K562 (cell line): ENCODE measurements around the gene SLC17A9. TPM values are rescaled to one million over a fixed set of nuclear protein-coding genes. Genes with fewer than 3 reads are reported as not detected.
A peak's percentile ranks its signal among the peaks of the same experiment; 100 is the strongest.

ENCODE experiments used
- ATAC-seq: fragments of 200-7000 bp; cut with Tn5 transposase; 3 replicates; pipeline ENCODE4 v1.9.1; 2020; ENCODE audit warnings: moderate library complexity
- BruUV-seq: library from RNA; stranded (reverse); fragments of 400-500 nt; replicated peaks from 2 replicates; lab custom pipeline; 2021; lab: Mats Ljungman, UMichigan
- CTCF ChIA-PET: fragments of 300-600 bp; formaldehyde crosslinking; extraction: SDS; loops from one replicate; lab custom pipeline; 2021; ENCODE audit warnings: low intra/inter-chr PET ratio; lab: Yijun Ruan, JAX
- POLR2A ChIA-PET: fragments of 300-600, 350-650 bp; sonication (Branson Sonifier 250); formaldehyde crosslinking; extraction: SDS; loops from one replicate; lab custom pipeline; 2021; ENCODE audit warnings: antibody characterized with exemption, inconsistent platforms; lab: Yijun Ruan, JAX
- DNase-seq, 4 experiments: peaks; one replicate each; pipeline versions ENCODE4 v3.0.0 to v3.0.0-alpha.2; 2011 to 2018; ENCODE audit warnings: low spot score in 3 of 4, mixed read lengths in 3 of 4; ENCODE audit errors: extremely low read depth in 1 of 4
- FAIRE-seq: peaks from 2 replicates; lab custom pipeline; 2011; peaks lifted over from hg19 to GRCh38; lab: Jason Lieb, UNC
- H2AFZ ChIP-seq: 2 replicates; pipeline ENCODE4 v1.6.0; 2011; ENCODE audit warnings: low read depth, low read length, control low read depth, inconsistent platforms
- H3K27ac ChIP-seq: fragments of 200-600 bp; 3 replicates; pipeline ENCODE4 v1.8.0; 2011; ENCODE audit warnings: low read depth, mild to moderate bottlenecking, control low read depth, inconsistent platforms, low read length, moderate library complexity, mixed read lengths; ENCODE audit errors: extremely low read depth
- H3K27me3 ChIP-seq, 2 experiments: fragments of 300-600 bp in 1 of 2; 2 replicates in 1 of 2; 3 replicates in 1 of 2; pipeline versions ENCODE4 v1.6.0 to v1.8.0; 2011; ENCODE audit warnings: inconsistent platforms in 2 of 2, low read length in 2 of 2, mild to moderate bottlenecking in 1 of 2, mixed read lengths in 1 of 2, moderate library complexity in 1 of 2; ENCODE audit not compliant: control insufficient read depth in 2 of 2, insufficient read depth in 2 of 2
- H3K36me3 ChIP-seq: fragments of 300-600 bp; 3 replicates; pipeline ENCODE4 v1.8.0; 2011; ENCODE audit warnings: mild to moderate bottlenecking, low read length, inconsistent platforms; ENCODE audit not compliant: control insufficient read depth, insufficient read depth
- H3K4me1 ChIP-seq, 2 experiments: fragments of 200-600 bp in 1 of 2; replicated peaks in 1 of 2; 2 replicates in 1 of 2; 3 replicates in 1 of 2; pipeline versions ENCODE4 v1.5.1 to v1.8.0; 2011; ENCODE audit warnings: inconsistent platforms in 2 of 2, low read length in 2 of 2, mild to moderate bottlenecking in 1 of 2, mixed read lengths in 1 of 2, moderate library complexity in 1 of 2; ENCODE audit not compliant: control insufficient read depth in 2 of 2, insufficient read depth in 2 of 2
- H3K4me2 ChIP-seq: 2 replicates; pipeline ENCODE4 v1.6.1; 2011; ENCODE audit warnings: low read length, control low read depth, inconsistent platforms, mixed read lengths; ENCODE audit not compliant: insufficient read depth
- H3K4me3 ChIP-seq: fragments of 200-600 bp; sonication (generic), shearing (Covaris generic); 2 replicates; pipeline ENCODE4 v1.5.1; 2016; ENCODE audit warnings: control low read depth, inconsistent platforms
- H3K79me2 ChIP-seq: fragments of 200-600 bp; 3 replicates; pipeline ENCODE4 v1.8.0; 2011; ENCODE audit warnings: low read length, inconsistent platforms; ENCODE audit not compliant: control insufficient read depth, insufficient read depth
- H3K9ac ChIP-seq, 2 experiments: 2 replicates each; pipeline versions ENCODE4 v1.6.0 to v1.6.1; 2011; ENCODE audit warnings: low read depth in 2 of 2, low read length in 2 of 2, control low read depth in 1 of 2, inconsistent platforms in 1 of 2, mild to moderate bottlenecking in 1 of 2, mixed read lengths in 1 of 2; ENCODE audit not compliant: insufficient read depth in 1 of 2
- H3K9me1 ChIP-seq: one replicate; pipeline ENCODE4 v1.6.0; 2011; ENCODE audit warnings: inconsistent platforms, mild to moderate bottlenecking, low read length, moderate library complexity; ENCODE audit not compliant: control insufficient read depth, insufficient read depth
- H3K9me3 ChIP-seq: replicated peaks from 2 replicates; pipeline ENCODE4 v1.5.1; 2011; ENCODE audit warnings: low read depth, low read length, inconsistent platforms; ENCODE audit not compliant: control insufficient read depth, insufficient read depth
- H4K20me1 ChIP-seq: replicated peaks from 2 replicates; pipeline ENCODE4 v1.6.1; 2011; ENCODE audit warnings: low read length, inconsistent platforms, mixed read lengths; ENCODE audit not compliant: control insufficient read depth, insufficient read depth
- CSDE1 ChIP-seq, 2 experiments: fragments of 450-650 bp; IDR thresholded peaks; 2 replicates each; pipeline ENCODE4 v1.6.1; 2016; ENCODE audit warnings: mild to moderate bottlenecking in 1 of 2
- CTCFL ChIP-seq: IDR thresholded peaks from 2 replicates; pipeline ENCODE4 v1.6.1; 2011; ENCODE audit warnings: borderline replicate concordance, low read depth, mild to moderate bottlenecking, moderate library complexity, low read length; ENCODE audit not compliant: insufficient read depth, poor library complexity, severe bottlenecking
- FOXA1 ChIP-seq: fragments of 450-650 bp; IDR thresholded peaks from 2 replicates; pipeline ENCODE4 v1.6.1; 2016; ENCODE audit warnings: mild to moderate bottlenecking, borderline replicate concordance
- FOXJ2 ChIP-seq: fragments of 200-800 bp; sonication (Bioruptor generic); IDR thresholded peaks from 2 replicates; pipeline ENCODE4 v1.6.1; 2016; ENCODE audit warnings: missing genetic modification characterization, missing compliant biosample characterization
- NFE2 ChIP-seq: IDR thresholded peaks from 2 replicates; pipeline ENCODE4 v1.6.1; 2014; ENCODE audit warnings: antibody characterized with exemption, low read depth
- NFIX ChIP-seq: fragments of 250-450 bp; sonication (Bioruptor Pico); IDR thresholded peaks from 2 replicates; pipeline ENCODE4 v1.4.0; 2020; ENCODE audit warnings: low read depth, mild to moderate bottlenecking, moderate library complexity
- PML ChIP-seq: IDR thresholded peaks from 2 replicates; pipeline ENCODE4 v1.6.1; 2012; ENCODE audit warnings: low read length, inconsistent platforms
- SAP30 ChIP-seq: fragments of 200-600 bp; sonication (generic); IDR thresholded peaks from 2 replicates; pipeline ENCODE4 v1.6.1; 2012; ENCODE audit warnings: borderline replicate concordance, low read depth, mild to moderate bottlenecking, moderate library complexity, low read length, control low read depth, inconsistent platforms; ENCODE audit not compliant: insufficient read depth, poor library complexity, severe bottlenecking
- TGIF2 ChIP-seq: sonication (generic); formaldehyde crosslinking; IDR thresholded peaks from 2 replicates; pipeline ENCODE4 v1.8.1; 2022; ENCODE audit warnings: mild to moderate bottlenecking, missing genetic modification reagents, moderate library complexity
- ZFP91 ChIP-seq: sonication (generic); formaldehyde crosslinking; IDR thresholded peaks from 2 replicates; pipeline ENCODE4 v1.8.0; 2022; ENCODE audit warnings: mild to moderate bottlenecking, missing genetic modification reagents
- WGBS: fragments of 100-300 bp; shearing (Covaris generic); methylation state at CpG from one replicate; pipeline ENCODE4 v1.1.6; 2016; ENCODE audit warnings: low coverage, mixed read lengths; ENCODE audit not compliant: insufficient coverage; ENCODE audit errors: missing lambda C conversion rate; 5-methylcytosine and 5-hydroxymethylcytosine counted together
- in situ Hi-C: fragments of 300-500 bp; cut with MboI; formaldehyde crosslinking; loops from 4 replicates; pipeline ENCODE4 v1.15.0; 2018; ENCODE audit warnings: inconsistent platforms, mixed read lengths
- intact Hi-C: fragments of 100-400 bp; cut with micrococcal nuclease; formaldehyde crosslinking; loops from 2 replicates; pipeline ENCODE4 v1.14.2; 2022
- polyA plus RNA-seq, 8 experiments: library from polyadenylated mRNA; depleted of rRNA in 4 of 8; stranded (reverse) in 5 of 8; unstranded in 3 of 8; fragments of >200 nt; fragmentation: Nextera tagmentation in 2 of 8; fragmentation: Illumina TruSeq in 1 of 8; extraction: Ambion mirVana in 2 of 8; extraction: Trizol in 1 of 8; gene quantifications; 2 replicates each; pipeline versions ENCODE4 v1.2.1 to v1.2.3, GENCODE V29; 2011 to 2014; ENCODE audit warnings: inconsistent platforms in 1 of 8, missing spikeins in 1 of 8
- total RNA-seq, 7 experiments: library from RNA; depleted of rRNA in 6 of 7; stranded (reverse); fragments of >200 nt in 6 of 7; fragmentation: Illumina TruSeq in 2 of 7; extraction: Trizol in 2 of 7; gene quantifications; 2 replicates each; pipeline versions ENCODE4 v1.2.1 to v1.2.3, GENCODE V29; 2011 to 2021; ENCODE audit warnings: low replicate concordance in 1 of 7

SLC17A9 gene
- total and polyA plus RNA-seq, 9 of the 15 experiments (the other 6 are each of a cell fraction or from before 2014, with no cell fraction given) = 0.04 to 0.31 TPM; not detected in 7

GRCh38 chr20:62931464-62931863 lies 21.0 kb upstream of the SLC17A9 start:
- Histone ChIP-seq H3K79me2 (peaks cover 99% of the 10 kb centered on the region), H4K20me1 (peaks cover 67% of the 10 kb centered on the region), H3K9me1 (peaks cover 7% of the 10 kb centered on the region), H3K4me2 (peak overlapping the region; percentile 15; the same call in 1 of the 2 replicates), H3K36me3 (peaks cover 63% of the 10 kb centered on the region), H3K4me3 (no peak overlapping the region), H3K9ac (peak overlapping the region in 1 of 2 experiments; percentile 41; a peak in 1 of 4 replicates), H2AFZ (no peak overlapping the region), H3K27me3 (no peaks in the 10 kb centered on the region), H3K4me1 (peaks cover 47 to 52% of the 10 kb centered on the region in 2 experiments; a peak in 4 of 5 replicates), H3K9me3 (no peaks in the 10 kb centered on the region), H3K27ac (no peak overlapping the region)
- in situ Hi-C loops = no loop called here
- DNase-seq (no peak), FAIRE-seq (no peak), ATAC-seq (no peak)
- TF ChIP-seq NFIX (CRISPR knock-in tag) = no peak
- no peak for TF ChIP-seq TGIF2
- TF ChIP-seq NFE2 = no peak
- no peak for TF ChIP-seq FOXJ2 (tag)
- no peak for TF ChIP-seq CSDE1 (IDR thresholded peaks at IDR 0.05)
- no peak for TF ChIP-seq FOXA1
- no peak for TF ChIP-seq ZFP91 (CRISPR knock-in tag)
- no peak for TF ChIP-seq PML
- no peak for TF ChIP-seq CTCFL
- TF ChIP-seq SAP30 = no peak
- intact Hi-C loops = no loop called here
- POLR2A ChIA-PET = interaction anchor here (0.7 to 0.9 kb wide), 2 partner anchors 13 to 177 kb away, joined by 3 read pairs; no protein-coding TSS in a partner anchor
- 67% methylated on average over 9 of the region's 9 CpGs for WGBS
- CTCF ChIA-PET = no interaction called here
- no TSS peak for BruUV-seq
